IgD-negative memory B cell (primary cell): ENCODE results near the gene TRAPPC3. TPM values are rescaled to one million over a fixed set of nuclear protein-coding genes. Genes with fewer than 3 reads are reported as not detected.
A peak's percentile ranks its signal among the peaks of the same experiment; 100 is the strongest.
"Not testable (repeated sequence)": the region's sequence is repeated elsewhere in the genome, so short reads cannot be mapped to it uniquely, and the experiment has no call there.

Source experiments
- H3K27ac Mint-ChIP-seq, 3 donors: one replicate each; pipeline ENCODE4 v1.8.0; 2020 to 2022; ENCODE audit warnings: mild to moderate bottlenecking in 3 of 3, mixed read lengths in 3 of 3, moderate library complexity in 1 of 3
- H3K27me3 Mint-ChIP-seq: one replicate; pipeline ENCODE4 v1.8.0; 2021; ENCODE audit warnings: mixed read lengths
- H3K36me3 Mint-ChIP-seq: one replicate; pipeline ENCODE4 v1.8.0; 2020; ENCODE audit warnings: mild to moderate bottlenecking, mixed read lengths
- H3K4me1 Mint-ChIP-seq, 3 donors: one replicate each; pipeline ENCODE4 v1.8.0; 2020 to 2022; ENCODE audit warnings: mixed read lengths in 3 of 3, mild to moderate bottlenecking in 1 of 3
- H3K4me3 Mint-ChIP-seq, 4 donors: one replicate each; pipeline ENCODE4 v1.8.0; 2020 to 2022; ENCODE audit warnings: mild to moderate bottlenecking in 4 of 4, mixed read lengths in 4 of 4, moderate library complexity in 3 of 4
- H3K9me3 Mint-ChIP-seq, 3 donors: one replicate each; pipeline ENCODE4 v1.8.0; 2020 to 2021; ENCODE audit warnings: mixed read lengths in 3 of 3, mild to moderate bottlenecking in 1 of 3
- polyA plus RNA-seq: library from polyadenylated mRNA; unstranded; fragments of 300-500 nt; fragmentation: Illumina TruSeq; gene quantifications from one replicate; pipeline ENCODE4 v1.2.3, GENCODE V29; 2021

Gene TRAPPC3
- polyA plus RNA-seq, 1 donor from 2014 or later: 101 TPM

DNA sequence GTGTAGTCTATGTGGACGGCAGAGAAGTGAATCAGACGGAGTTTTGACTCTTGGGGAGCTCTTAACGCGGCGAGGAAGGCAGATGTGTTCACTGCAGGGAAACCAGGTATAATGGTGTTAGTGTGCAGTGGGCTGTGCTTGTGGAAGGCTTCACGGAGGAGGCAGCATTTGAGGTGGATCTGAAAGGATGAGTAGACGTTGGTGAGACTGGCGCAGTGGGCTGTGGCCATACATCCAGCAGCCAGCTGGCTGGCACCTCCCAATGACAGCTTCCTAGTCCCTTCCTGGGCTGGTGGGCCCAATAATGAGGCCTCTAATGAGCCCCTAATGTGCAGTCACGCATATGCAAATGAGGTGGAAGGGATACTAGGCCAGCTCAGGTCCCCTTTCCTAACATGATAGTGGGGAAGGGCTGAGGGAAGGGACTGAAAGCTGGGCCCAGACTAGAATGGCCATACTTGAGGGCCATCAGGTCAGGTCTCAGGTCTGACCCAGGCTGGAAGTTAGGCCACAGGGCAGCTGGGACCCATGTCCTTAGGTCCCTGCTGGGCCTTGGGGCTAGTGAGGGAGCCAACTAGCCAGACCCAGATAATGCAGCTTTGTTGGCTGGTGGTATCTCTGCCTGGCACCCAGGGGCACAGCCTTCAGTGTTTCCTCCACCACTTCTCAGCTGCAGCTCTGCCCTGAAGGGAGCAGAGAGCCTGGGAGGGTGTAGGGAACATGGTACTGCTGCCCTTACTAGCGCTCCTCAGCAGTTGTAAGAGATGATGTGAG, 10.5 kb upstream of the TRAPPC3 start:
- peaks cover 48 to 62% (median 56%) of the 10 kb centered on the region in 3 donors for H3K4me1 Mint-ChIP-seq
- peak overlapping the region; percentile 77 to 94 (median 93) for H3K27ac Mint-ChIP-seq

DNA sequence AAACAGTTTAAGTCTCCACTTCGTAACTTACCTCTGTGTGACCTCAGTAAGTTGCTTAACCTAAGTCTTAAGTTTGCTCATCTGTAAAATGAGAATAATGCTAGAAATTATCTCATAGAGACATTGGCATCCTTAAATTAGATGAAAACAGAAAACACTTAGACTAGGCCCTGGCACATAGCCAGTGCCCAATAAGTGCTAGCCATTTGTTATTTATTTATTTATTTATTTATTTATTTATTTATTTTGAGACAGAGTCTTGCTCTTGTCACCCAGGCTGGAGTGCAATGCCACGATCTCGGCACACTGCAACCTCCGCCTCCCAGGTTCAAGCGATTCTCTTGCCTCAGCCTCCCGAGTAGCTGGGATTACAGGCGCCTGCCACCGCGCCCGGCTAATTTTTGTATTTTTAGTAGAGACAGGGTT, 9.6 kb upstream of the TRAPPC3 start:
- not testable (repeated sequence) for H3K36me3 Mint-ChIP-seq, H3K27me3 Mint-ChIP-seq, H3K9me3 Mint-ChIP-seq
- H3K27ac Mint-ChIP-seq: peak overlapping the region in 2 of 3 donors; percentile 73 to 89
- H3K4me1 Mint-ChIP-seq: peaks cover 46 to 58% (median 53%) of the 10 kb centered on the region in 3 donors
- H3K4me3 Mint-ChIP-seq: peak overlapping the region in 3 of 4 donors; percentile 63 to 86 (median 76)

More for the DNA sequence above, 10.5 kb upstream of the TRAPPC3 start:
- peaks cover 3% of the 10 kb centered on the region for H3K36me3 Mint-ChIP-seq
- H3K4me3 Mint-ChIP-seq: peak overlapping the region; percentile 30 to 92 (median 74)
- H3K27me3 Mint-ChIP-seq: no peaks in the 10 kb centered on the region
- no peaks in the 10 kb centered on the region for H3K9me3 Mint-ChIP-seq

DNA sequence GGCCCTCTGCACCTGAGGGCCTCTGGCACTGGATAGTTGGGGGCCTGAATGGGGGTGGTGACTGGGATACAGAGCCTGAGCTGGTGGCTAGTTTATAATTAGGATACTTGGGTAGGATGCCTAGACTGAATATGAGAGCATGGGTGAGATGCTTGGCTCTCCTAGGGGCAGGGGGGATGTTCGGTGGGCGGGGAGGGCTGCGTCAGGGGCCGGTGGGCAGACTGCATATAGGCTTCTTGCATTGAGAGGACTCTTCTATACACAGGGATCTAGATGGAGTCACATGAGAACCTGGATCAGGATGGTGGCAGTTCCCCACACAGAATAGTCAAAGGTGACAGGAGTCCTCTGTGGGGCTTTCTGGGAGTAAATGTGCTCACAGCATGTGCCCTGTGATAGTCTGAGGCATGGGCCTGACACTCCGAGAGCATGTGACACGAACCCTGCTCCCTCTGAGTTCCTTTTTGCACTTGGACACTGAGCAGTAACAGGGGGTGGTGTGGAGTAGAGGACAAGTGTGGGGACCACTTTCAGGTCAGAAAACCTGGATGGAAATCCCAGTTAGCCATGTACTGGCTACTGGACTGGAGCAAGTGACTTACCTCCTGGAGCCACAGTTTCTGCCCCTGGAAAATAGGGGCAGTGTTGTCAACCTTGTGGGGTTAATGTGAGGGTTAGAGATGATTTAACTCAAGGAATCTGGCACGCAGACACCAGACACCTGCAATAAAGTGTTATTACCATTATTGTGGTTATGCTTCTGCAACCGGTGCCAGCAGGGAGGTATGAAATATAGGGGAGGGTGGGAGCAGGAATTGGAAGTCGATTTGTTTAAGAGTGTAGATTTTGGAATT, 8.9 kb upstream of the TRAPPC3 start:
- Mint-ChIP-seq H3K4me1 (peaks cover 50 to 58% (median 52%) of the 10 kb centered on the region in 3 donors), H3K27ac (peak overlapping the region; percentile 73 to 95 (median 89)), H3K4me3 (peak overlapping the region; percentile 83 to 96 (median 90)), H3K27me3 (no peaks in the 10 kb centered on the region), H3K36me3 (no peaks in the 10 kb centered on the region), H3K9me3 (no peaks in the 10 kb centered on the region)

DNA sequence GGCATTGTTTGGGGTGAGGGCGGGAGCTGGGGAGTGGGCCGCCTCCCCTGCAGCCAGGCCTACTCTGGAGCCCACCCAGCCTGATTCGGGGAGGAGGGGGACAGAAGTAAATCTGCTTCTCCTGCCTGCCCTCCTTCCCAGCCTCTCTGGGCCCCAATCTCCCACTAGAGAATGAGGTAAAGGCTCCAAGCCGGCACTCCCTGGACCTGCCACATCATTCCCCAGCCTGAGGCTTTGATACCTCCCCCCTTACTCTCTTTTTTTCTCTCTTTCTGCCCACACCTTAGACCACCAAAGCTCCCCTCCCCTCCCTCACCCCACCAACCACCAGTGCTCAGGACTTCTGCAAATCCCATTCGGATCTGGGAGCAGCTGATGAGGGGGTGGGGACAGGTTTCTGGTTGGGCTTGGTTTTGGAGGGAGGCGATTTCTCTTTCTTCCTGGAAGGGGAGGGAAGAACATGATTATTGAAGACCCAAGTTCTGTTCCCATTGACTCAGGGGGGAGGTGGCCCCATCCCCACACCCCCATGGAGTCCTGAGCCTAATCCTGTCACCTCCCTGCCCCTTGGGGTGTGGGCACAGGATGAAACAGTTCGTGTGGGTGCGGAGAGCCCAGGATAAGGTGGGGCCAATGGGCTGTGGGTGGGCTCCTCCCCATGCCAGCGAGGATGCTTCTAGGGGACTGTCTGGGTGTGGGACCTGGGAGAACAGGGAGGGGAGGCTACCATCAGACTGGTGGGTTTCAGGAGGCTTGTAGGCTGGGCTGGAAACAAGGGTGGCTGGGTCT, 8.0 kb upstream of the TRAPPC3 start:
- Mint-ChIP-seq H3K9me3 (no peaks in the 10 kb centered on the region), H3K36me3 (no peaks in the 10 kb centered on the region), H3K4me3 (peak overlapping the region; percentile 83 to 96 (median 90)), H3K27ac (peak overlapping the region; percentile 78 to 95 (median 89)), H3K27me3 (no peaks in the 10 kb centered on the region), H3K4me1 (peaks cover 44 to 53% (median 49%) of the 10 kb centered on the region in 3 donors)

DNA sequence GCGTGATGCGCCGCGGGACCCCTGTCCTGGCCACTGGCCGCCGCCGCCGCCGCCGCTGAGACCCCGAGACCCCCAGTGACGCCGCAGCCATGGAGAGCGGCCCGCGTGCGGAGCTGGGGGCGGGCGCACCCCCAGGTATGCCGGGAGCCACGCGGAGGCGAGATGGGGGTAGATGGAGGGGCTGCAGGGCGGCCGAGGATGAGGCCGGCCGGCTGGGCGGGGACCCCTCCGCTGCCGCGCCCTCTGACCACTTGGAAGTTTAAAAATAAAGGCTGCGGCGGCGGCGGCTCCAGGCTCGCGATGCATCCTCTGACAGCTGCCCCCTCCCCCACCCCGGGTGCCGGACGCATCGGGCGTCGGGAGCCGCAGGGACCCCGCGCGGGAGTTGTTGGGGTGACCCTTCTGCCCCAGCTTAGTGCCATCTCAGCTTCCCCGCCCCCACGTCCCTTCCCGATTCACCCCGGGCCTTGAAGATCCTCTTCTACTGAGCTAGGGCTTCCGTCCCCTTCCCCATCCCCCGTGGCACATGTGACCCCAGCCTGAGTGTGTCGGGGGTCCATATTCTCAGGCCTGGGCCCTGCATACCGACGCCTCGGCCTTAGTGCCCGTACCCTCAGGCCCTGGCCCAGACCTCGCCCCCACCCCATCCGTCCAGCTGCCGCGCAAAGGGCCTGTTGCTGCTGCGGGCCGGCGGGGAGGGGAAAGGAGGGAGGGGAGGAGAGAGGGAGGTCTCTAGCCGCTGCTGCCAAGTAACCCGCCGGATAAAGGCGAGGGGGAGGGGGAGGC, 7.2 kb upstream of the TRAPPC3 start:
- Mint-ChIP-seq H3K36me3 (no peaks in the 10 kb centered on the region), H3K27me3 (no peaks in the 10 kb centered on the region), H3K4me1 (peaks cover 41 to 51% (median 44%) of the 10 kb centered on the region in 3 donors), H3K27ac (peak overlapping the region; percentile 16 to 95 (median 89)), H3K4me3 (peak overlapping the region; percentile 83 to 96 (median 90)), H3K9me3 (no peaks in the 10 kb centered on the region)

DNA sequence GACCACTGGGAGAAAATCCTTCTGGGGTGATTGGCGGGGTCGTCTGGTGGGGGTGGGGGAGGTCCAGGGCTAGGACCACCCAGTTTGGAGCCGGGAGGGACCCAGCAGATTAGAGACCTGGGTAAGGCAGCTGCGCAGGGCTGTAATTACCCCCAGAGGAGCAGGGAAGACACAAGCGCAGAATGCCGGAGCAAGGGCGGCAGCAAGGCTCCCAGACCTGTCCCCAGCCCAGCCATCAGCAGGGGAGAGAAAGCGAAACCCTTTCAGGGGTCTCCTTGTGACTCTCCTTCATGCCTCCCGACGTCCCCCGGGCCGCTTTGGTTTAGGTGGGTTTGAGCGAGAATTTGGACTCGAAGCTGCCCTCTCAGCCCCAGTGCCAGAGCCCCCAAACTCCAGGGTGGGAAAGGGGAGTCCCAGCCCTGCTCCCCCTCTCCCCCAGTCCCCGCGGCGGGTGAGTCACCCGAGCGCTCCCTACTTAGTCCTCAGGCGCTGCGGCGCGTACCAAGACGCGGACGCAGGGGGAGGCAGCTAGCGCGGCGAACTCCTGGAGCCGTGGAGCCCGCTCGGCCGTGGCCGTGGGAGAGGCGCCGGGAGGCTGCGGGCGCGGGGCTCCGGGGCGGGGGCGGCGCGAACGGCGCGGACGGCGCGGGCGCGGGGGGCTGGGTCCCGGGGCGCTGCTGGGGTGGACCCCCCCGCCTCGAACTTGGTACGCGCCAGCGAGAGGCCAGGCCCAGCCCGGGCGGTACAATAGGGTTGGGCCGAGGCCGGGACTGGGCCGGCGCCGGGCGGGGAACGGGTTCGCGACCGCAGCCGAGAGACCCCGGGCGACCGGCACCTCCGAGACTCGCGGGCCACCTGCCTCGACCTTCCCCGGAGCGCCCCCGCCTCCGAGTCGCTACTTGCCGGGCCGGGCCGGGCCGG, 6.4 kb upstream of the TRAPPC3 start, which contains the start of gene MAP7D1:
Gene MAP7D1, plus strand, starts transcription at position 753 of the 921 bp plus-strand sequence. CDS start 258 bp downstream, outside the sequence.
- Mint-ChIP-seq H3K4me1 (peaks cover 41 to 50% (median 43%) of the 10 kb centered on the region in 3 donors), H3K36me3 (no peaks in the 10 kb centered on the region), H3K27ac (peak within 1 kb of the TSS; percentile 89 to 95 (median 94)), H3K4me3 (peak within 1 kb of the TSS; percentile 86 to 97 (median 95)), H3K27me3 (no peaks in the 10 kb centered on the region), H3K9me3 (no peaks in the 10 kb centered on the region)

DNA sequence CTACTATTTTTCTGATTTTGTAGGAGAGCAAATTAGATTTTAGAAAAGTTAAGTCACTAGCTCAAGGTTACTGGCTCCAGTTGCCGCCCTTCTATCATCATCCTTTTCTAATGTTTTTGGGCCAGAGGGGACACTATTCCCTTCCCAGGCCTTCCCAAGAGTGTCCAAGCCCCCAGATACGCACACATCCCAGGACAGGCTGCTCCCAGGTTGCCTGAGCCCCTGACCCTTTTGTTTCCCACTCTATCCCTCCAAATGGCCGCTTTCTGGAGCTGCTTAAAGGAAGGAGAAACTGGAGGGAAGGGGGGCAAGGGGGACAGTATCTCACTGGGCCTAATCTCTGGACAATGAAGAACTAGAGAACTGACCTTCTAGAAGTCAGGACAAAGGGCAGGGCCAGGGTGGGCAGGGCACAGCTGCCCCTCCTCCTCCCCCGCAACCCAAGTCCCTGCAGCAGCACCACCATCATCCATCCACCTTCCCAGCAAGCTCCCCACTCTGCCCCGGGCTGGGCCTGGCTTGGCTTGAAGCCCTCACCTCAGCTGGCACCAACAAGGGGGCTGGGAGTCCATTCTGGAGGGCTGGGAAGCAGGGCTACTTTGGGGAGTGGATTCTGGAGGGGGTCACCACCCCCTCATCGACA, 5.6 kb upstream of the TRAPPC3 start:
- H3K36me3 Mint-ChIP-seq: no peaks in the 10 kb centered on the region
- H3K9me3 Mint-ChIP-seq: no peaks in the 10 kb centered on the region
- H3K4me3 Mint-ChIP-seq: peak overlapping the region; percentile 86 to 97 (median 94)
- no peaks in the 10 kb centered on the region for H3K27me3 Mint-ChIP-seq
- H3K4me1 Mint-ChIP-seq: peaks cover 40 to 52% (median 43%) of the 10 kb centered on the region in 3 donors
- peak overlapping the region; percentile 89 to 94 (median 93) for H3K27ac Mint-ChIP-seq

DNA sequence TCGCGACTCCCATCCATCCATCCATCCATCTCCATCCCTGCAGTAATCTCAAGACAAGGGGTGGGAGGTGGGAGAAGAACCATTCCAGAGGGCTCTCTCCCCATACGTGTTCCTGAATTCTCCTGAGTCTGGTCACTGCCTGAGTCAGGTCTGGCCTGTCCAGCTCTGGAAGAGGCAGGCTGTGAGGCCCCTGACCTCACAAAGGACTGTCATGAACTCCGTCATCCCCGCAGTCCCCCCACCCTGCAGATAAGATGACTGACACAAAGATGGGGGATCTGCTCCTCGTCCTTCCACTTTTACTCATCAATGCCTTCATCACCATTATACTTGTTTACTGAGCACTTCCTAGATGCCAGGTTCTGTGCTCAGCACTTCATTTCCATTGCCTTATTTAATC, 5.0 kb upstream of the TRAPPC3 start:
- Mint-ChIP-seq H3K27me3 (no peaks in the 10 kb centered on the region), H3K27ac (peak overlapping the region in 2 of 3 donors; percentile 83 to 94), H3K4me3 (peak overlapping the region; percentile 86 to 97 (median 94)), H3K4me1 (peaks cover 41 to 50% (median 44%) of the 10 kb centered on the region in 3 donors), H3K9me3 (no peaks in the 10 kb centered on the region), H3K36me3 (peaks cover under 1% of the 10 kb centered on the region)

DNA sequence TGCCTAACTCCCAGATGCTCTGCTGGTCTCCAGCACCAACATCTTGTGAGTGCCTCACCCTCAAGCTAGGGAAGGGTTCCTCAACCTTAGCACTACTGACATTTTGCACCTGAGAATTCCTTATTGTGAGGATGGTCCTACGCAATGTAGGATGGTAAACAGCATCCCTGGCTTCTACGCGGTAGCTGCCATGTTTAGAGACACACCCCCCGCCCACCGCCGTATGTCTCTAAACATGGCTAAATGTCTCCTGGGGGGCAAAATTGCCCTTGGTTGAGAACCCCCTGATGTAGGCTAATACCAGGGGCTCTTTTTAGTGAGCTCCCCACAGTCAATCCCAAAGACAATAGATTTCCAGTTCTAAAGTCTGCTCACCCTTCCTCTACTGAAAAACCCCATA, 4.2 kb upstream of the TRAPPC3 start:
- H3K4me1 Mint-ChIP-seq: peaks cover 42 to 49% (median 45%) of the 10 kb centered on the region in 3 donors
- H3K27me3 Mint-ChIP-seq: no peaks in the 10 kb centered on the region
- peak overlapping the region in 3 of 4 donors; percentile 15 to 97 (median 55) for H3K4me3 Mint-ChIP-seq
- peaks cover 1% of the 10 kb centered on the region for H3K36me3 Mint-ChIP-seq
- H3K27ac Mint-ChIP-seq: peak overlapping the region; percentile 73 to 94 (median 76)
- no peaks in the 10 kb centered on the region for H3K9me3 Mint-ChIP-seq

DNA sequence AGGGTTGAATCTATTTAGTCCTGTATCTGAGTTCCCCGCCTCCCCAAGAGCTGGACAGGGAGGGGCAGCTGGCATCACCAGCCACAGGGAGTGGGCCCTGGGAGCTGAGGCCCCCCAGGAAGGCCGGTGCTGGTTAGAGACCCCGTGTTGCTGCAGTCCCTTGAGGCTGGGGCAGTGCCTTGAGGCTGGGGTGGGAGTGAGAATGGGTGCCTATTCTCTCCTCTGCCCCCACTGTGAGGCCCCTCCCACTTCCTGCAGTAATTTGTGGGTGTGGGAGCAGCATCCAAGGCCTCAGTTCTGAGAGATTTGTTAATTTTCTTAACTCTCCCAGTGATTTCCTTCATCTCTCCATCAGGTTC, 2.5 kb upstream of the TRAPPC3 start:
- Mint-ChIP-seq H3K9me3 (no peaks in the 10 kb centered on the region), H3K27ac (peak overlapping the region; percentile 76 to 80 (median 77)), H3K36me3 (peaks cover 1% of the 10 kb centered on the region), H3K27me3 (no peaks in the 10 kb centered on the region), H3K4me1 (peaks cover 38 to 42% (median 41%) of the 10 kb centered on the region in 3 donors), H3K4me3 (peak overlapping the region in 3 of 4 donors; percentile 38 to 97 (median 57))

DNA sequence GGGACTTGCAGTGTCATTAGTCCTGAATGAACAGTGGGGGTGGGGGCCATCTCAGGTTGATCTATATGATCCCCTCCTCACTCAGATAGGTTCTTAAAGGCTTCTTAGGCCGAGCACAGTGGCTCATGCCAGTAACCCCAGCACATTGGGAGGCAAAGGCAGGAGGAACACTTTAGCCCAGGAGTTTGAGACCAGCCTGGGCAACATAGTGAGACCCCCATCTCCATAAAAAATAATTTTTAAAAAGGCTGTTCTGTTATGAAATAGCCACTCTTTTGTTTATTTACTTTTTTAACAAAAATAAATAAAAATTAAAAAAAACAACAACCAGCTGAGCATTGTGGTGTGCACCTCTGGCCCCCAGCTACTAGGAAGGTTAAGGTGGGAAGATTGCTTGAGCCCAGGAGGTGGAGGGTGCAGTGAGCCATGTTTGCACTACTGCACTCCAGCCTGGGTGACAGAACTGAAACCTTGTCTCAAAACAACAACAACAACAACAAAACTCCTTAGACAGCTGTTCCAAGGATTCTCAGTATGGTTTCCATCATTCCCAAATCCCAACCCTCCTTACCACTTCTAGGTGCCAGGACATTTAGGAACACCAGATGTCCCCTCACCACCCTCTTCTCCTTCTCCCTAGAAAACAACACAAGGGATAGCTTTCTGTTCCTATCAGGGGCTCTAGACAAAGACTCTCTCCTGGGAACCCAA, 2.0 kb upstream of the TRAPPC3 start:
- Mint-ChIP-seq H3K36me3 (peaks cover 1% of the 10 kb centered on the region), H3K4me1 (peaks cover 38 to 42% (median 41%) of the 10 kb centered on the region in 3 donors), H3K27me3 (no peaks in the 10 kb centered on the region), H3K4me3 (peak overlapping the region; percentile 44 to 97 (median 88)), H3K9me3 (no peaks in the 10 kb centered on the region), H3K27ac (peak overlapping the region; percentile 76 to 100 (median 94))
